Endothelial cell (in vitro differentiated cells): ENCODE results near the gene PRSS16. TPM values are rescaled to one million over a fixed set of nuclear protein-coding genes. Genes with fewer than 3 reads are reported as not detected.
A peak's percentile ranks its signal among the peaks of the same experiment; 100 is the strongest.
"Not testable (repeated sequence)": the region's sequence is repeated elsewhere in the genome, so short reads cannot be mapped to it uniquely, and the experiment has no call there.

Experiments
- DNase-seq: peaks from one replicate; pipeline ENCODE4 v3.0.0; 2021; ENCODE audit warnings: low spot score
- H3K27ac Mint-ChIP-seq: one replicate; pipeline ENCODE4 v1.8.0; 2021; ENCODE audit warnings: mixed read lengths, inconsistent platforms; ENCODE audit not compliant: unreplicated experiment
- H3K27me3 Mint-ChIP-seq: one replicate; pipeline ENCODE4 v1.8.0; 2021; ENCODE audit warnings: mild to moderate bottlenecking, moderate library complexity, mixed read lengths, inconsistent platforms; ENCODE audit not compliant: unreplicated experiment
- H3K36me3 Mint-ChIP-seq: one replicate; pipeline ENCODE4 v1.8.0; 2021; ENCODE audit warnings: mild to moderate bottlenecking, low read depth, mixed read lengths, inconsistent platforms; ENCODE audit not compliant: unreplicated experiment
- H3K4me1 Mint-ChIP-seq: one replicate; pipeline ENCODE4 v1.8.0; 2021; ENCODE audit warnings: mild to moderate bottlenecking, mixed read lengths, inconsistent platforms; ENCODE audit not compliant: unreplicated experiment
- H3K4me3 Mint-ChIP-seq: one replicate; pipeline ENCODE4 v1.8.0; 2021; ENCODE audit warnings: mild to moderate bottlenecking, mixed read lengths, inconsistent platforms; ENCODE audit not compliant: unreplicated experiment
- H3K9me3 Mint-ChIP-seq: one replicate; pipeline ENCODE4 v1.8.0; 2021; ENCODE audit warnings: mixed read lengths, inconsistent platforms; ENCODE audit not compliant: unreplicated experiment
- CTCF ChIP-seq: fragments of 200-600 bp; sonication (generic); IDR thresholded peaks from one replicate; pipeline ENCODE4 v1.5.0; 2021; ENCODE audit warnings: antibody characterized with exemption; ENCODE audit not compliant: unreplicated experiment
- total RNA-seq: library from RNA; stranded (reverse); fragmentation: NEBNext Ultra II Directional; extraction: Animal tissue kit (Norgen Biotek cat#: 25700); gene quantifications from one replicate; pipeline ENCODE4 v1.2.1, GENCODE V29; 2021; ENCODE audit not compliant: unreplicated experiment

PRSS16 gene
- total RNA-seq, 1 donor from 2014 or later, result 6.1 TPM

GRCh38 chr6:27263886-27264285 lies 16.4 kb downstream of the PRSS16 start:
- Mint-ChIP-seq H3K36me3 (no peaks in the 10 kb centered on the region), H3K27ac (no peak overlapping the region)

GRCh38 chr6:27267003-27267402 lies 19.5 kb downstream of the PRSS16 start:
- H3K4me1 Mint-ChIP-seq, H3K9me3 Mint-ChIP-seq, H3K4me3 Mint-ChIP-seq, H3K27ac Mint-ChIP-seq, H3K27me3 Mint-ChIP-seq, DNase-seq, H3K36me3 Mint-ChIP-seq: not testable (repeated sequence)

More at GRCh38 chr6:27263886-27264285, 16.4 kb downstream of the PRSS16 start:
- Mint-ChIP-seq H3K4me1 (no peaks in the 10 kb centered on the region), H3K4me3 (no peak overlapping the region), H3K9me3 (no peaks in the 10 kb centered on the region), H3K27me3 (no peaks in the 10 kb centered on the region)
- DNase-seq, result no peak
- no peak for TF ChIP-seq CTCF

- no peaks in the 10 kb centered on the region for H3K4me1 Mint-ChIP-seq
- peak overlapping the region; percentile 18 for H3K4me3 Mint-ChIP-seq
- H3K9me3 Mint-ChIP-seq, result no peaks in the 10 kb centered on the region
These were observed 20.4 kb downstream of the PRSS16 start for GRCh38 chr6:27267857-27268434.

GRCh38 chr6:27268803-27269202 lies 21.3 kb downstream of the PRSS16 start:
- no peak for DNase-seq

More at GRCh38 chr6:27267857-27268434, 20.4 kb downstream of the PRSS16 start:
- Mint-ChIP-seq H3K36me3 (no peaks in the 10 kb centered on the region), H3K27ac (no peak overlapping the region), H3K27me3 (no peaks in the 10 kb centered on the region)
- DNase-seq, result peak; percentile 33
- TF ChIP-seq CTCF, result no peak

GRCh38 chr6:27273783-27274182 lies 26.3 kb downstream of the PRSS16 start:
- Mint-ChIP-seq H3K27ac (no peak overlapping the region), H3K4me3 (no peak overlapping the region), H3K36me3 (no peaks in the 10 kb centered on the region), H3K4me1 (peaks cover 3% of the 10 kb centered on the region), H3K9me3 (no peaks in the 10 kb centered on the region), H3K27me3 (peaks cover 6% of the 10 kb centered on the region)
- no peak for DNase-seq
- TF ChIP-seq CTCF, result no peak

More at GRCh38 chr6:27268803-27269202, 21.3 kb downstream of the PRSS16 start:
- Mint-ChIP-seq H3K27me3 (no peaks in the 10 kb centered on the region), H3K4me1 (no peaks in the 10 kb centered on the region), H3K27ac (no peak overlapping the region), H3K36me3 (no peaks in the 10 kb centered on the region), H3K9me3 (no peaks in the 10 kb centered on the region), H3K4me3 (no peak overlapping the region)
- TF ChIP-seq CTCF, result no peak
